ENCODE measurements around the gene VCX3B. TPM values are rescaled to one million over a fixed set of nuclear protein-coding genes. Genes with fewer than 3 reads are reported as not detected.
"Not testable (repeated sequence)": the region's sequence is repeated elsewhere in the genome, so short reads cannot be mapped to it uniquely, and the experiment has no call there.

The VCX3B gene
- total RNA-seq, 1 donor from 2014 or later: not detected

GRCh38 chrX:8433109-8434062 is 31.2 kb upstream of the VCX3B start:
- H3K4me3 ChIP-seq: no peak overlapping the region
- no peak for DNase-seq
- H3K4me1 ChIP-seq: no peaks in the 10 kb centered on the region
- H3K36me3 ChIP-seq: no peaks in the 10 kb centered on the region
- no peaks in the 10 kb centered on the region for H3K9me3 ChIP-seq (replicated peaks)
- intact Hi-C loops (cut with micrococcal nuclease): no loop called here
- no peak for TF ChIP-seq CTCF (IDR thresholded peaks at IDR 0.05; ENCODE audit: borderline replicate concordance)
- H3K27ac ChIP-seq (replicated peaks): no peak overlapping the region
- H3K27me3 ChIP-seq (ENCODE audit: low read depth): no peaks in the 10 kb centered on the region

- no peak for DNase-seq
- no peaks in the 10 kb centered on the region for H3K9me3 ChIP-seq (replicated peaks)
- intact Hi-C loops (cut with micrococcal nuclease): no loop called here
- H3K36me3 ChIP-seq: no peaks in the 10 kb centered on the region
- H3K4me1 ChIP-seq: no peaks in the 10 kb centered on the region
- no peak for TF ChIP-seq CTCF (IDR thresholded peaks at IDR 0.05; ENCODE audit: borderline replicate concordance)
- no peak overlapping the region for H3K27ac ChIP-seq (replicated peaks)
- H3K4me3 ChIP-seq: no peak overlapping the region
- H3K27me3 ChIP-seq (ENCODE audit: low read depth): no peaks in the 10 kb centered on the region
These were observed 17.3 kb upstream of the VCX3B start for GRCh38 chrX:8447368-8447767.

GRCh38 chrX:8452343-8452742 is 12.3 kb upstream of the VCX3B start:
- DNase-seq; intact Hi-C loops (cut with micrococcal nuclease); H3K9me3 ChIP-seq (replicated peaks); H3K27me3 ChIP-seq (ENCODE audit: low read depth); H3K36me3 ChIP-seq; H3K27ac ChIP-seq (replicated peaks); H3K4me3 ChIP-seq: not testable (repeated sequence)
- H3K4me1 ChIP-seq: peaks cover 18% of the 10 kb centered on the region

GRCh38 chrX:8453611-8454010 is 11.0 kb upstream of the VCX3B start:
- no peak for DNase-seq
- peak overlapping the region; percentile 58 for H3K27ac ChIP-seq (replicated peaks)
- H3K4me3 ChIP-seq: no peak overlapping the region
- H3K36me3 ChIP-seq: no peaks in the 10 kb centered on the region
- no peaks in the 10 kb centered on the region for H3K9me3 ChIP-seq (replicated peaks)
- H3K27me3 ChIP-seq (ENCODE audit: low read depth): no peaks in the 10 kb centered on the region
- intact Hi-C loops (cut with micrococcal nuclease): no loop called here
- H3K4me1 ChIP-seq: peaks cover 18% of the 10 kb centered on the region
- TF ChIP-seq CTCF (IDR thresholded peaks at IDR 0.05; ENCODE audit: borderline replicate concordance): no peak

- peaks cover 18% of the 10 kb centered on the region for H3K4me1 ChIP-seq
- intact Hi-C loops (cut with micrococcal nuclease): no loop called here
- H3K36me3 ChIP-seq: no peaks in the 10 kb centered on the region
- no peak for DNase-seq
- no peak for TF ChIP-seq CTCF (IDR thresholded peaks at IDR 0.05; ENCODE audit: borderline replicate concordance)
- no peak overlapping the region for H3K27ac ChIP-seq (replicated peaks)
- no peak overlapping the region for H3K4me3 ChIP-seq
- no peaks in the 10 kb centered on the region for H3K9me3 ChIP-seq (replicated peaks)
- no peaks in the 10 kb centered on the region for H3K27me3 ChIP-seq (ENCODE audit: low read depth)
These were observed 9.1 kb upstream of the VCX3B start for GRCh38 chrX:8455557-8455956.

GRCh38 chrX:8462488-8462887 is 2.1 kb upstream of the VCX3B start:
- Histone ChIP-seq H3K36me3 (no peaks in the 10 kb centered on the region), H3K27me3 (ENCODE audit: low read depth) (no peaks in the 10 kb centered on the region), H3K27ac (replicated peaks) (no peak overlapping the region), H3K4me1 (no peaks in the 10 kb centered on the region), H3K9me3 (replicated peaks) (no peaks in the 10 kb centered on the region), H3K4me3 (no peak overlapping the region)
- intact Hi-C loops (cut with micrococcal nuclease): no loop called here
- DNase-seq: no peak
- TF ChIP-seq CTCF (IDR thresholded peaks at IDR 0.05; ENCODE audit: borderline replicate concordance): no peak

All from left ventricle myocardium inferior (tissue), 1 donor.